Right lobe of liver (tissue), 4 donors: ENCODE data around the gene COL2A1.

Source experiments
- POLR2A ChIP-seq: fragments of 450-650 bp; IDR thresholded peaks from one replicate; pipeline ENCODE4 v1.6.1; 2017; ENCODE audit warnings: antibody characterized with exemption, mild to moderate bottlenecking
- TF ChIP-seq, protein P1 (sequence below), 4 donors: fragments of 200-600 bp in 3 of 4; fragments of 450-650 bp in 1 of 4; IDR thresholded peaks; one replicate each; pipeline versions ENCODE4 v1.5.1 to v1.8.0; 2016 to 2022; ENCODE audit warnings: antibody characterized with exemption in 4 of 4, mild to moderate bottlenecking in 2 of 4
- donor health status: DM: no; HTN: no; CAD: no.
- donor health status: DM: no; HTN: no; CAD: no.
- donor health status: DM: no; HTN: yes; CAD: no.

DNA sequence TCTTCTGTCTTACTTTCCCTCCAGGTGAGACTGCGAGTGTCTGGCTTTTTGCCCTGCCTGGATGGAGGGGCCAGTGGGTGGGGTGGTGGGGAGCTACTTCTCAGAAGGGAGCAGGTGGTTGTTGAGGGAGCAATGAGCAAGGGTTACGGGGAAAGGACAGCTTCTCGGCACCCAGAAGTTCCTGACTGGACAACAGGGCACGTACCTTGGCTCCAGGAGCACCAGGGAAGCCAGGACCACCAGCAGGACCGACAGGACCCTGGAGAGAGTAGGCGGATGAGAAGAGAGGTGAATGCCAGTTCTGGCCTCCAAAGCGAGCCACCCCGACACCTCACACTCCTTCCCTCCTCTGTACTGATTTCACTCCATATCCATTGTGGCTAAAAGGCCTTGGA, 15.3 kb downstream of the COL2A1 start:
- TF ChIP-seq, protein P1, sequence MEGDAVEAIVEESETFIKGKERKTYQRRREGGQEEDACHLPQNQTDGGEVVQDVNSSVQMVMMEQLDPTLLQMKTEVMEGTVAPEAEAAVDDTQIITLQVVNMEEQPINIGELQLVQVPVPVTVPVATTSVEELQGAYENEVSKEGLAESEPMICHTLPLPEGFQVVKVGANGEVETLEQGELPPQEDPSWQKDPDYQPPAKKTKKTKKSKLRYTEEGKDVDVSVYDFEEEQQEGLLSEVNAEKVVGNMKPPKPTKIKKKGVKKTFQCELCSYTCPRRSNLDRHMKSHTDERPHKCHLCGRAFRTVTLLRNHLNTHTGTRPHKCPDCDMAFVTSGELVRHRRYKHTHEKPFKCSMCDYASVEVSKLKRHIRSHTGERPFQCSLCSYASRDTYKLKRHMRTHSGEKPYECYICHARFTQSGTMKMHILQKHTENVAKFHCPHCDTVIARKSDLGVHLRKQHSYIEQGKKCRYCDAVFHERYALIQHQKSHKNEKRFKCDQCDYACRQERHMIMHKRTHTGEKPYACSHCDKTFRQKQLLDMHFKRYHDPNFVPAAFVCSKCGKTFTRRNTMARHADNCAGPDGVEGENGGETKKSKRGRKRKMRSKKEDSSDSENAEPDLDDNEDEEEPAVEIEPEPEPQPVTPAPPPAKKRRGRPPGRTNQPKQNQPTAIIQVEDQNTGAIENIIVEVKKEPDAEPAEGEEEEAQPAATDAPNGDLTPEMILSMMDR (IDR thresholded peaks at IDR 0.05): no peak
- TF ChIP-seq POLR2A: no peak
